GDM1 (cell line): ENCODE results near the gene PNMA6E.

Experiments used
- DNase-seq: peaks from one replicate; lab custom pipeline; 2025; lab: John Stamatoyannopoulos, UW

Gene PNMA6E

DNA sequence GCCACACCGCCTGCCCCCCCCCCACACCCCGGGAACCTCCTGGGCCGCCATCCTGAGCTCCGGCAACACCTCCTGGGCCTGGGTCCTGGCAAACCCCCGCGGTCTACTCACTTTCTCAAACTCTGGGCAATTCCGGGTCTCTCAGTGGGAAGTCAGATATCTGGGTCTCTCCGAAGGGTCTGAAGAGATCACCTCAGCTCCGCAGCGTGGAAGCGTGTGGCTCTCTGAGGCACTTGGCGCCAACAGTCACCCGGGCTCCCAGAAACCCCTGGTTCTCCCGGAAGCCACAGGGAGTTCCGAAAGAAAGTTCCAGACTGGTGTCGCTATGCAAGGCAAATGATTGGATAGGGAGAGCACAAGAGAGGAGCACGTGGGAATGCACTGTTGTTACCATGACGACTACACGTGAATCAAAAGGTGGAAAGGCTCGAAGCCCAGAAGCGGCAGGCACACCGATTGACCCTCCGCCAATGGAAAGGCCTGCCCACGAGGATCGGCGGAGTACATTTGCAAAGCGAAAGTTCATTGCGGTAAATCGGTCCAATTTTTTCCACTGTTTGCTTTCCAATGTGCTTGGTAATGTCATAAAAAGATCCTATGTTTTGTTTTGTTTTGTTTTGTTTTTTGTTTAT, at the start of gene PNMA6E:
Gene PNMA6E (minus strand): TSS at position 218 of the 632 bp plus-strand sequence. CDS start 2,501 bp downstream, outside the sequence.
- no peak for DNase-seq

DNA sequence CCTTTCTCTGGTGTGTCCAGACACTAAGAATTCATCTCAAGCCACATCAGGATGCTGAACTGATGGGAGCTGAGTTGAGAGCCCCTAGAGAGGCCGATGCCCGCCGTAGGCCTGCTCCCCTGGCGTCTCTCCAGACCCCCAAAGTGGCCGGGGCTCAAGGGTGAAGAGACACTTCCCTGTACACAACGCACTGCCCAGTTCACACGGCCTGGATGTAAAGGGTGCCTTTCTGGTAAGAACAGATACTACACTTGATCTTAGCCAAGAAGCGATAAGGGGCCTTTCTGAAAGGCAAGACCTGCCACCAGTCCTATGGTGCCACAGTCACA, 49.8 kb upstream of the PNMA6E start:
- DNase-seq = no peak

DNA sequence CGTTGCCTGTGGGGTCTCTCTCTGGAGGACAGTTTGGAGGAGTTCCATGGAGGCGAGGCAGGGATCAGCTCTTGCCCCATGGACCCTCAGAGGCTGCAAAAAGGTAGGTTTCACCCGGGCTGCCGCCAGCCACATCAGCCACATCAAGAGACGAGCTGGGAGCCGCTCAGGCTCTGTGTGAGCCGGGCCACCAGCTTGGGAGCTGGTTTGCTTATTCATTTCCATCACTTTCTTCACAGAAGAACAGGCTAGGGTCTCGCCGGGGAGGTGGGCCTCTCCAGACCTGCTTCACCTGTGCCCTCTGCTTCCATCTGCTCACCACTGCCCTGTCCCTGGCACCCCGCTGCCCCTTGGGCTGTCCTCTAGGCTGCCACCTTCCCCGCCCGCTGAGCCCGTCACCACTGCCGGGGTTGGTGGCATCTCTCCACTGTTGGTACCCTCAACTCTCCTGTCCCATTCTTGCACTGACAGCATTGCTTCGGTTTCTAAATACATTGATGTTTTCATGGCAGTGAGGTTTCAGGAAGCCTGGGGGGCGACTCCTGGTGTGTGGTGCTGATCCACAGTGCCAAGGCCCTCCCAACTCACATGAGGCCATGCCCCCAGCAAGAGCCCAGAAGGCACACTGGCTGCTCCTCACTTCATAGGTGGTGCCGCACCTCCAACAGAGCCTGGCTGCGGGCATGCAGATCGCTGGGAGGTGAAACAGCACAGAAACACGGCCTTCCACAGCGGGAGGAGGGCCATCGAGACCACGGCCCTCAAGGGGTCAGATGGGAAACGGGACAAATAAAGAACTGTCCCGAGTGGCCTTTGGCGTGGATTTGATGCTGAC, 49.2 kb upstream of the PNMA6E start:
- no peak for DNase-seq

DNA sequence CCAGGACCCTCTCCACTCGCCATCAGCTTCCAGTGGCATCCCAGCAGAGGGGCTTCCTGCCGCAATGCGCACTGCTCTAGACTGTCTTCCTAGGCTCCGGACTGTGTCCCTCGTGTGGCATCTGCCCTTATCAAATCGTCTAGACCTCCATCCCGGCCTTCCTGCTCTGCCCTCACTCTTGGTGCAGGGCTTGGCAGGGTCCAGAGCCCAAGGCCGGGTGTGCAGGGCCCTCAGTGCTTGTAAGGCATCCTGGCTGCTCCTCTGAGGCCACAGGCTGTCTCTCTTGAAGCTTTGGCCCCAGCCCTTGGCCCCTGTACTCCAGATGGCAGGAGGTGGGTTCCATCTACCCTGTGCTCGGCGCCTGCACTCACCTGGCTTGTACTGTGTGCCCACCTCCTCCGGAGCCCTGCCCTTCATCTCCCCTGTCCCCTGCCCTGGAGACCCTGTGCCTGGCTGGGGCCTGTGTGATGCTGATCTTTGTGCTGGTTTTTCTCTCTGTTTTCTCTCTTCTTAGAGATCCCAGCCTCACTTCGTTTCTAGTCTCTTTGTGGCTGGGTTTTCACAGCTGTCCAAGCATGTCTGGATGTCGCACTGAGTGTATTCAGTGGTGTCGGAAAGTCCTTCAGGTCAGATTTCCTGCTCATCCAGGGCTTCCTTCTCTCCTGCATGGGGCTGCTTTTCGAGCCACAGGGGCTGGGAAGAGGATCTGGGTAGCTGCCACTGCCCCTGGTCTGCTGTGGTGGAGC, 48.4 kb upstream of the PNMA6E start:
- no peak for DNase-seq

DNA sequence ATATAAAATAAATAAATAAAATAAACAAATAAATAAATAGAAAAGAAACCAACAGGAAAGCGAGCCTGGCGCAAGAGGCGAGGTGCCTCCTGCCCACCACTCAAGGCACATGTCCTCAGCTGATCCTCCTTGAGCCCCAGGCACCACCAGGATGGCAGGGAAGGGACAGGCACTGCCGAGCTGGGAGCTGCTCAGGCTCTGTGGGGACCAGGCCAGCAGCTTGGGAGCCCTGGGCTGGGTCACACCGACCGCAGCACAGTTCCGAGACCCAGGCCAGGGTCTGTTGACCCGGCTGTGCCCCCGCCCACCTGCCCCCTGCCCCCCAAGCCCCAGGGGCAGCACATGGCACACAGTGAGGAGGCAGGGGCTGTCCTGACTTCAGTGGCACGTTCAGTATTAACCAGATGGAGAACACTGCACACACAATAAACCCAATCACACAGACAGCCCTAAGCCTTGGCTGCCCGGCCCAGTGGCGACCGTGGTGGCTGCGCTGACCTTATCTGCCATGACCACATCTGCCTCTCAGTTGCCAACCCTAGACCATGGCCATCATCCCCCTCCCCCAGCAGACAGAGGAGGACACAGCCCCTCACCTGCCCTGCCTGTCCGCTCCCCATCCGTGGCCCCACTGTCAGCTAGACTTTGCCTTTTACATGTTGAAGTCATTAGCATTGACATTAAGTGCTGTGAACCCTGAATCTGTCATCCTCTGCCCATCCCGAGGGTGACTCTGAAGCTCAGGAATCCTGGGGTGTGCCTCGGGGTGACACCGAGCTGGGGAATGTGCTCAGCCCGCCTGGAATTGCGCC, 47.6 kb upstream of the PNMA6E start:
- no peak for DNase-seq

DNA sequence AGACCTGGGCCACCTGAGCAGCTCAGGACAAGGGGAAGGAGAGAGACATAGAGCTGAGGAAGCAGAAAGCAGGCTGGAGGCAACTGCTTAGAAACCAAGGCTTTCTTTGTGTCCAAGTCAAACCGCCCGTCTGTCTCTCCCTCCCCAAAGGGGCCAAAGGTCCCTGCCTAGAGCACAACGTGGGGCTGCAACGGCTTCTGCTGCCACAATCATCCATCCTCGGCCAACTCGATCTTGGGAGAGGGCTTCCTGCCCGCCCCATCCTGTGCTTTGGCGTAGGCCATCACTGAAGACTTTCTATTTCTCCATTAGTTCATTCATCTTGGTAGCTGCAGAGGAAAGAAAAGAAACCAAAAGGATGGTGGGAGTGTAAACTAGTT, 46.4 kb upstream of the PNMA6E start:
- no peak for DNase-seq

DNA sequence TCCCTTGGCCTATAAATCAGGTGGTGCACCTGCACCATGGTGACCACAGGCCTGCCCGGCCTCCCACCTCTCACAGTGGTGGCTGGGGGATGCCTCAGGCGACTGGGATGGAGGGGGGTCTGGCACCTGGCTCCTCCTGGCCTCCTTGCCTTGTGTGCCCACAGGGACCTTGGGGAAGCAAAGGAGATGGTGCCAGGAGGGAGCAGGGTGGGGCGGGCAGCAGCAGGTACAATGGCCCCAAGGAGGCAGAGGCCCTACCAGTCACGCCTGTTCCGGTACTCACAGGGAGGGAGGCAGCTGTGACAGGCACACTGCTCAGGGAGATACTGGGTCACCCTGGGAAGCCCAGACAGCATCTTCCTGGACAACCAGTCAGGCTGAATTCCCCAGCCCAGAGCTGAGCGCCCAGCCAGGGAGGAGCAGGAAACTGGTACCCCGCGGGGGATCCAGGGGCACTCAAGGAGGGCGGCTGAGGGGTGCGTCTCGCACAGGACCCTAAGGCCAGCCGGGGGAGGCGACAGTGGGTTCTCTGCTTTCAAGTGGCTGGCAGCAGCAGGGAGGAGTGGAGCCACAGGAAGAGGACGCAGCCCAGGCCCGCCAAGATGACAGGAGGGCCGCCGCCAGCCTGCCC, 45.9 kb upstream of the PNMA6E start:
- DNase-seq = no peak

DNA sequence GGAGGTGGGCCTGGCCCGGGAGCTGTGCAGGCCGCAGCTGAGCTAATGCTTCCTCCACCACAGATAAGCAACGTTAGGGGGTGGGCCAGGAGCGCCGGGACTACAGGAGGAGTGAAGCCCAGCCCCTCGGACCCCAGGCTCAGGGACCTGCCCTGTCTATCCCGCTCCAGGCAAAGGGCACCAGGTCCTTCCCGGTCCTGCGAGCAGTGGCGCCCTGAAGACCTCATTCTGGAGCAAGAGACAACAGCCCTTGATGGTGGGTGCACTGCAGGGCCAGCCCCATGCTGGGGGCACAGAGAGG, 45.4 kb upstream of the PNMA6E start:
- no peak for DNase-seq

DNA sequence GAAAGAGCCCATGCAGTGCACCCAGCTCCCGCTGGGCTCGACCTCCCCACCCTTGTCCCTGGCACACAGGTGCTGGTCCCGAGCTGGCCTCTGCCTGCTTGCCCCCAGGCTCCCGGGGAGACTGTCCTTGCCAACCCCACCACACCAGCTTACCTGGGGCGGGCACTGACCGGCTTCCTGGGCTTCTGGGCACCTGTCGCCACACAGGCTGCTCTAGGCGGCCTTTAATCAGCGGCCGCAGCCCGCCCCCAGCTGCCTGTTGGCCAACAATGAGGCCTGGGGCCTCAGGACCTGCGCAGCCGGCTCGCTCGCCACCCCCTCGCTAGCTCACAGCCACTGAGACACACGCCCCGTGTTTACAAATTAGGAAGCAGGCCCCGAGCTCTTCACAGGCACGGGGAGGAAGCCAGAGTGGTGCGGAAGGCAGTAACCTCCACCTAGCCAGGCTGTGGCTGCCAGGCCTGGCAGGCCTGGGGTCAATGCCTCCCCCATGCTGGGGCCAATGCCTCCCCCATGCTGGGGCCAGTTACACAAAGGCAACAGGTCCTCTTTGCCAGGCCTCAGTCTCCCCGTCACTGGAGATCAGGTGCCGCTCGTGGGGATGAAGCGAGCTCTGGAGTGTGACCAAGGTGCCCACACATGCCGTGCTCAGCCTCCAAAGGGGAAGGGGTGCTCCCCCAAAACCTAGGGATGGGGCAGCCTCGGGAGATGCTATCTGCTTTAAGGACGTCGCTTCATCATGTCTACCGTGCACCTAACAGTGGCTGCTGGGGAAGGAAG, 44.9 kb upstream of the PNMA6E start, which contains the start of gene TREX2:
Gene TREX2 (minus strand): TSS at position 201 of the 780 bp plus-strand sequence. CDS start 626 bp downstream, outside the sequence.
- DNase-seq = no peak

DNA sequence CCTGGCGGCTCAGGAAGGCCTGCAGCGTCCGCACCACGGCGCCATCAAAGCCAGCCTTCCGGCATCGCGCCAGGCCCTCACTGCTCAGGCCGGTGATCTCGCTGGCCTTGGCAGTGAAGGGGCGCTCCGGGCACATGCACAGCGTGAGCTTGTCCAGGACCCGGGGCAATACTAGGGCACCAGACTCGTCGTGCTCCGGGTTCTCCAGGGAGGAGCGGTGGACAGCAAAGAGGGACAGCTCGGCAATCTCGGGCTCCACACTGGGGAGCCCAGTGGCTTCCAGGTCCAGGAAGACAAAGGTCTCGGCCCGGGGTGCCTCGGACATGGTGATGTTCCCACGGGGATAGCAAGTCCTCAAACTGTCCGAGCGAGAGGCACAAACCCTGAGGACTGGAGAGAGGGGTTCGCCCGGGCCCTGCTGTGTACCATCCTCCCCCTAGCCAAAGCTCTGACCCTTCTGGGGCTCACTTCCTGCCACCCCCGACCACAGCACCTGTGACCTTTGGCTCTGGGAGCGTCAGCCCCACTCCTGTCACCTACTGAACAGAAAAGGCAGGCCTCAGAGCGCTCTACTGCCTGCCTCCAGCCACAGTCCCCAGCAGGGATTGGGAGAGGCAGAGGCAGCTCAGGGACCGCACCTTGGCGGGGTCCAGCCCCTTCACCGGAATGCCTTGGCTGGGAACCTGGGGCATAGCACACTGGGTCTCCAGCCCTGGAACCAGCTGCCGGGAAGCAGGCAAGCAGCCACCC, 44.1 kb upstream of the PNMA6E start:
- DNase-seq = no peak

DNA sequence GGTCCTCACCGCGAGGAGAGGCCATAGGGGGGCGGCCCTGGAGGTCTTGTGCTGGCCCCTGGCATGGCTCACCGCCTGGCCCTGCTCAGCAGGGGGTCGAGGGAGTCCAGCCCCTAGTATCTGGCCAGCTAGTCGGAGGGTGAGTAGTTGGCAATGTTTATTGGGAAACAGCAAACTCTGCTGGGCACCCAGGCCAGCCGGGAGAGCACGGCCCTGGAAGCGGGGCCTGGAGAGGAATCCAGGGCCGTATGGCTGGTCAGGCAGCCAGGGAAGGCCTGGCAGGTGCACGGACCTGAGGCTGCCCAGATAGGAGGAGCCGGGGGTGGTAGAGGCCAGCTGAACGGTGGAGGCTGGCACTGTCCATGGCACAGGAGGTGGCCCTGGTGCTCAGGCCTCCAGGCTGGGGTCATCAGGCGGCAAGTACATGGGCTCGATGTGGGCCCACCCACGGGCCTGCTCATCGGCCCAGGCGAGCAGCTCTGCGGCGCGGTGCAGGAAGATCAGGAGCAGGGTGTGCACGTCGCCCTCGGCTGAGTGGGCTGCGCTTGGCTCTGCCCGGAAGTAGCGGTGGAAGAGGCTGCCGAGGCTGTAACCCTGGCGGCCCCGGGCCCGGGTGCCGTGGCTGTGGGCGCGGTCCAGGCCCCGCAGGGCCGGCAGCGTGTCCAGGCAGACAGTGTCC, 43.3 kb upstream of the PNMA6E start:
- no peak for DNase-seq

DNA sequence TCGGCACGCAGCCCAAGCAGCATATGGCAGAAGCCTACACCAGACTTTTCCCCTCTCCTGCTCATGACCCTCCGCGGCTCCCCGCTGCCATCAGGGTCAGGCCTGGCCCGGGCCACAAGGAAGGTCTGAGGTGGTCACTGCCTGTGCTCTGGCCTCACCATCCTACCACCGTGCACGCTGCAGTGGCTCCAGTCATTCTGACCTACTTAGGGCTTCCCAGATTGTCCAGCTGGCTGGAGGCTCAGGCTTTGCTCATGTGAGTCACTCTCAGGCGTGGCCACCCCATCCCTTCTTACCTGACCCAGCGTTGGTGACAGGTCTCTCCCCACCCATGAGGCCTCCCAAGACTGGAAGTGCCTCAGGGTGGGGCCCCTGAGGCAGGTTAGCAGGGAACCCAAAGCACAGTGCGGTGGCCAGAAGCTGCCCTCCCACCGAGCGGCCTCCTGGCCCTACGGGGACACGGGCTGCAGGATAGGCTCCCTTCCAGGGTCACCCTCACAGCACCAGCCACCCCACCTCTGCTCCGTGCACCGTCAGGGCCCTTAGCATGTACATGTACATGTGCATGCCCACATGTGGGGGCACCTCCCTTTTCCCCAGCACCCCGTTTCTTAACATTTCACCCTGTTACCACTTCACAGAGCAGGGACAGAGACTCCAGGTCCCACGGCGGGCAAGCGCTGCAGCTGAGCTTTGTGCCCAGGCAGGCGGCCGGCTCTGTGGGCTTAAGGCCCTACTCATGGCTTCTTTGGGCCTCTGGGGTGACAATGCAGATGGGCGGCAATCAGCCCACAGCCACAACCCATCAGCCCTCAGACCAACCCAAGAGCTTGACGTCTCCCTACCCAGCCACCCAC, 42.6 kb upstream of the PNMA6E start:
- no peak for DNase-seq

DNA sequence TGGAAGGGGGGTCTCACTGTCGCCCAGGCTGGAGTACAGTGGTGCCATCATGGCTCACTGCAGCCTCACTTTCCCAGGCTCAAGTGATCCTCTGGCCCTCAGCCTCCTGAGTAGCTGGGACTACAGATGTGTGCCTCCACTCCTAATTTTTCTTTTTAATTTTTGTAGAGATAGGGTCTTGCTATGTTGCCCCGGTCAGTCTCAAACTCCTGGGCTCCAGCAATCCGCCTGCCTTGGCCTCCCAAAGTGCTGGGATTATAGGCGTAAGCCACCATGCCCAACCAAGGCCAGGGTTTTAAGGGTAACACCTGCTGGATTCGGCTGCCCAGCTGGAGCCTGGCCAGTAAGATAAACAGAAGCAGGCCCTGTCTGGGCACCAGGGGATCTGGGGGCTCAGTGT, 41.3 kb upstream of the PNMA6E start:
- no peak for DNase-seq

DNA sequence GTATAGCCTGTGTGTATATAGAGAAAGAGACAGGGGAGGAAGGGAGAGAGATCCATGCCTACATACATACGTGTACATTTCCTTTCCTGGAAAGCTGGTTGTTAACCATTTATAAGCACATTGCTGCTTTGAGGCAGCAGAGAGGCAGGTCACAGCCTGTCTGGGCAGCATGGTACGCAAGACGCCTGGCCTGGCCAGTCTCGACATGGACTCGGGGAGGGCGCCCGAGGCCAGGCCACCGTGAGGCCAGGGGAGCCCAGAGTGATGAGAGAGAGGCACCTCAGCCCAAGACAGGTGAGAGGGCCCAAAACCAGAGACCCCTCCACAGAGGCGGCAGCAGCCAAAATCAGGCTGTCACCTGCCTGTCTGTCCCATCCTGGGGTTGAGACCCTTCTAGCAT, 40.8 kb upstream of the PNMA6E start:
- DNase-seq = no peak

DNA sequence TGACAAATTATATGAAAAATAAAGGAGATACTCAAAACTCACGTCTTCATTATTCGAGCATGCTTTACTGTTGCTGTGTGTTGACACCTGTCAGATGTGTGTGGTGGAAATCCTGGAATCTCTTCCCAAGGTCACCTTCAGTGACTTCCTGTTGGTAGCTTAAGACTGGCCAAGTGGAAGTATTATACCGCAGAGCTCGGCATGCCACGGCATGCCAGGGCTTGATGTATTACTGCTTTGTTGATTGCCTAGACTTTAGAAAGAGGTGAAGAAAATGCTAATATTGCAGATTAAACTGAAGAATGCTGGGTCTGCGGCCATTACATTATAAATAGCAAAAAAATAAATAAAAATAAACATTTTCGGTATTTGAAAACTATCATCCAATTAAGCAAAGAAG, 40.1 kb upstream of the PNMA6E start:
- DNase-seq = no peak

DNA sequence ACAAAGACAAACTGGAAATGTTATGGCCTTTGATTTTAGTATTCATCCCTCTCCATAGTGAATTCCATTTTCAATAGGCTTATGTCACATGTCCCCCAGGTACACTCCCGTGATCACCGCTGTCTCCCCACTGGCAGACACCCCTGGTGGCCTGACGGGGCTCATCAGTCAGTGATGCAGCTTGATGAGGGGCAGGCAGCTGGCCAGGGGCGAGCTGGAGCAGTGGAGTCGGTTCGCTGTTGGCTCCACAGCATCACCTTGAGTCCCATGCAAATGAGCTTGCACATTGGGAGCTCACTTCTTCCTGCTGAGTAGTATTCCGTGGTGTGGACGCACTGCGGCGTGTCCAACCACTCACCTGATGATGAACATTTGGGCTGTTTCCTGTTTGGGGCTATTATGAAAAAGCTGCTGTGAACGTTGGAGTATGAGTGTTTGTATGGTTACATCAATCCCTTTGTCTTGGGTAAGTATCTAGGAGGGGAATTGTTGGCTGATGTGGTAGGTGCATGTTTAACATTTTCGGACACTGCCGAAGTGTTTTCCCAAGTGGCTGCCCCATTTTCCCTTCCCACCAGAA, 39.5 kb upstream of the PNMA6E start:
- no peak for DNase-seq

DNA sequence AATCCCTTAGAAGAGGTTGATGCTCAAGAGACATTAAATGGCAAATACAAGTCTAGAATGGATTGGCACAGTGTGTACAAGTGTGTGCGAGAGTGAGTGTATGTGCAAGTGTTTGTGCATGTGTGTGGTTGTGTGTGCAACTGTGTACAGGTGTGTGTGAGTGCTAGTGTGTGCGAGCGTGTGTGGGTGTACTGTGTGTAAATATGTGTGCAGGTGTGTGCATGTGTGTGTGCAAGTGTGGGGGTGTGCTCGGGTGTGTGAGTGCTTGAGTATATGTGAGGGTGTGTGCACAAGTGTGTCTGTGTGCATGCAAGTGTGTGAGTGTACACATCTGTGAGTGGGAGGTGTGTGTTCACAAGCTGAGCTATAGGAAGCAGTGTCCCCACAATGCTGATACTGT, 38.8 kb upstream of the PNMA6E start:
- DNase-seq = no peak

DNA sequence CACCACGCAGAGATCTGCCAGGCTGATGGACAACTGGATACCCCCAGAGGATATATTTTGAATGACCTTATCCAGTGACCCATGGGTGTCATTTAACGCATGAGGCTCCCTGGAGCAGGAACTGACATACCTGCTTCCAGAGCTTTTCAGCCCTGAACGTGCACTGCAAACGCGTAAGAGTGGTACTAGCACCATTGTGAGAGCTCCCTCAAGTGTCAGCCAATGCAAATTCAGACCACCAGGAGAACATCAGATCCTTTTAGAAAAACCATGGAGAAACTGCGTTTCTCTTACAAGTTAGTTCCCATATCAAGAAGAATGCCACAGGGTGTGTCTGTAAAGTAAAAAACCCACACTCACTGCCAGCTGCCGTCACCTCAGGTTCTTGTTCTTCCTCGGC, 37.4 kb upstream of the PNMA6E start:
- no peak for DNase-seq
